Activated CD4-positive, alpha-beta T cell treated with anti-CD3 and anti-CD28 coated beads for 36 hours (primary cell): ENCODE measurements around the gene TMEM141. TPM values are rescaled to one million over a fixed set of nuclear protein-coding genes. Genes with fewer than 3 reads are reported as not detected.
"Not testable (repeated sequence)": the region's sequence is repeated elsewhere in the genome, so short reads cannot be mapped to it uniquely, and the experiment has no call there.

Source experiments
- ATAC-seq: fragments of 200-7000 bp; cut with Tn5 transposase; one replicate; pipeline ENCODE4 v1.10.0; 2021; ENCODE audit warnings: mild to moderate bottlenecking, moderate library complexity
- CTCF ChIA-PET: fragments of 350-600 bp; sonication (Branson Sonifier 250); formaldehyde crosslinking; loops from one replicate; lab custom pipeline; 2021; ENCODE audit warnings: antibody characterized with exemption; lab: Charles Lee
- POLR2A ChIA-PET: fragments of 350-600 bp; sonication (Branson Sonifier 250); formaldehyde crosslinking; loops from one replicate; lab custom pipeline; 2021; ENCODE audit warnings: antibody characterized with exemption, inconsistent platforms; lab: Charles Lee
- DNase-seq: peaks from one replicate; pipeline ENCODE4 v3.0.0-alpha.2; 2020
- H3K27ac Mint-ChIP-seq: one replicate; pipeline ENCODE4 v1.8.0; 2021; ENCODE audit warnings: mixed read lengths
- H3K27me3 Mint-ChIP-seq: one replicate; pipeline ENCODE4 v1.8.0; 2021; ENCODE audit warnings: mixed read lengths
- H3K36me3 Mint-ChIP-seq: one replicate; pipeline ENCODE4 v1.8.0; 2021; ENCODE audit warnings: low read depth, mixed read lengths
- H3K4me1 Mint-ChIP-seq: one replicate; pipeline ENCODE4 v1.8.0; 2021; ENCODE audit warnings: mixed read lengths
- H3K4me3 Mint-ChIP-seq: one replicate; pipeline ENCODE4 v1.8.0; 2021; ENCODE audit warnings: mild to moderate bottlenecking, moderate library complexity, mixed read lengths
- H3K9me3 Mint-ChIP-seq: one replicate; pipeline ENCODE4 v1.8.0; 2021; ENCODE audit warnings: low read depth, mixed read lengths
- intact Hi-C, 2 experiments: fragments of 100-400 bp; cut with DNase I in 1 of 2; cut with micrococcal nuclease in 1 of 2; formaldehyde crosslinking; loops; one replicate each; pipeline versions ENCODE4 v1.14.2 to v1.15.1; 2022 to 2024; cut with DNase I, micrococcal nuclease
- total RNA-seq, 2 experiments: library from RNA; stranded (reverse); gene quantifications; one replicate each; pipeline ENCODE4 v1.2.3, GENCODE V29; 2021

Gene TMEM141
- total RNA-seq, 2 experiments from 2014 or later: 30.9 to 47.1 TPM

DNA sequence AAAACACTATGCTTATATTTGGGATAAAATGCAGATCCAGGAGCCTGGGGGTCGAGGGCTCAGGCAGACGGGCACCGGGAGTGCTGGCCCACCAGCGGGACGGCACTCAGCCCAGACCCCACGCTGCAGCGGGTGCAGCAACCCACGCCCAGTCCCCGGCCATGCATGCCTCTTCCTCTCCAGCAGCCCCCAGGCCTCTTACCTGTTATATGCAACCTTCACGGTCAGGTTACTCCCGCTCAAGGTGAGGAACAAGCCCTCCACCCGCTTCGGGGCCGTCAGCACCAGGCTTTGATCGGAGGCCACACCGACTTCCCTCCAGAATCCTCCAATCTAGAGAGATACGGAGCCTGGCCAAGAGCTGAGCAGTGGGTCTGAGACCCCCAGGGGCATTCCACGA is 34.3 kb upstream of the TMEM141 start:
- POLR2A ChIA-PET: no interaction called here
- intact Hi-C loops: no loop called here
- Mint-ChIP-seq H3K4me1 (no peaks in the 10 kb centered on the region), H3K27me3 (peaks cover 16% of the 10 kb centered on the region), H3K27ac (no peak overlapping the region), H3K36me3 (peaks cover 8% of the 10 kb centered on the region), H3K4me3 (no peak overlapping the region), H3K9me3 (peaks cover 18% of the 10 kb centered on the region)
- no peak for ATAC-seq
- DNase-seq: no peak
- CTCF ChIA-PET: interaction anchor here (1.5 kb wide), 1 partner anchor 21 kb away, joined by 8 read pairs; no protein-coding TSS in a partner anchor

DNA sequence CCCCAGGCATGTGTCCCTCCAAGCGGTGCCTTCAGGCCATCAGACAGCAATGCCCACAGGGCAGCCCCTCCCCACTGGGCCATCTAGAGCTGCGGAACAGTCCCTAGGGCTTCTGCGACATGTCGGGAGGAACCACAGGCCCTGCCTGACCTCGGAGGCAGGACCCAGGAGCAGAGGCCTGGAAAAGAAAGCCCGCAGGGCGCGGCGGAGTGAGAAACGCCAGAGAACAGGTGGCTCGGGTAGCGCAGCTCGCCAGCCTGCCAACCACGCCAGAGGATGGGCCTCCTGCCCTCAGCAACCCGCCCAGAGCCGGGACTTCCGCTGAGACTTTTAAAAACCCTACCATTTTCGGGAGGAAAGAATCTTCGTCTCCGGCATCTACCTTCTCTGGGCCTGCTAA is 33.8 kb upstream of the TMEM141 start:
- Mint-ChIP-seq H3K27ac (no peak overlapping the region), H3K4me1 (no peaks in the 10 kb centered on the region), H3K9me3 (peaks cover 14% of the 10 kb centered on the region), H3K36me3 (peaks cover 6% of the 10 kb centered on the region), H3K4me3 (no peak overlapping the region), H3K27me3 (peaks cover 13% of the 10 kb centered on the region)
- no peak for DNase-seq
- ChIA-PET POLR2A (no interaction called here), CTCF (interaction anchor here (0.6 to 1.5 kb wide), 5 partner anchors 20 to 479 kb away, joined by 3 to 8 read pairs (median 3); no protein-coding TSS in a partner anchor)
- intact Hi-C loops: no loop called here
- ATAC-seq: no peak

- H3K27me3 Mint-ChIP-seq: peaks cover 9% of the 10 kb centered on the region
- ChIA-PET CTCF (interaction anchor here (0.6 to 1.5 kb wide), 7 partner anchors 9 to 479 kb away, joined by 3 to 8 read pairs (median 3); no protein-coding TSS in a partner anchor), POLR2A (no interaction called here)
- DNase-seq (no peak), ATAC-seq (no peak)
- H3K27ac Mint-ChIP-seq: no peak overlapping the region
- no peaks in the 10 kb centered on the region for H3K4me1 Mint-ChIP-seq
- intact Hi-C loops: no loop called here
- H3K36me3 Mint-ChIP-seq: peaks cover 2% of the 10 kb centered on the region
- no peak overlapping the region for H3K4me3 Mint-ChIP-seq
- peaks cover 11% of the 10 kb centered on the region for H3K9me3 Mint-ChIP-seq
Measured at GRCh38 chr9:136757751-136758140, 33.4 kb upstream of the TMEM141 start.

GRCh38 chr9:136759001-136759400 is 32.1 kb upstream of the TMEM141 start:
- Mint-ChIP-seq H3K4me1 (no peaks in the 10 kb centered on the region), H3K27me3 (peaks cover 9% of the 10 kb centered on the region), H3K9me3 (peaks cover 11% of the 10 kb centered on the region), H3K36me3 (peaks cover 2% of the 10 kb centered on the region), H3K4me3 (no peak overlapping the region), H3K27ac (no peak overlapping the region)
- intact Hi-C loops: no loop called here
- ChIA-PET CTCF (interaction anchor here (0.6 to 1.6 kb wide), 4 partner anchors 8 to 276 kb away, joined by 3 to 4 read pairs (median 4); no protein-coding TSS in a partner anchor), POLR2A (no interaction called here)
- ATAC-seq (no peak), DNase-seq (no peak)

GRCh38 chr9:136759436-136760325 is 31.5 kb upstream of the TMEM141 start:
- no peak for ATAC-seq
- POLR2A ChIA-PET: no interaction called here
- Mint-ChIP-seq H3K4me1 (no peaks in the 10 kb centered on the region), H3K4me3 (no peak overlapping the region), H3K27me3 (peaks cover 9% of the 10 kb centered on the region), H3K27ac (no peak overlapping the region), H3K9me3 (peaks cover 11% of the 10 kb centered on the region), H3K36me3 (peaks cover 2% of the 10 kb centered on the region)
- CTCF ChIA-PET: interaction anchor here (0.6 to 1.6 kb wide), 5 partner anchors 9 to 276 kb away, joined by 3 to 4 read pairs (median 4); no protein-coding TSS in a partner anchor
- intact Hi-C loops: no loop called here
- DNase-seq: no peak

GRCh38 chr9:136760424-136760823 is 30.7 kb upstream of the TMEM141 start:
- H3K9me3 Mint-ChIP-seq: peaks cover 9% of the 10 kb centered on the region
- POLR2A ChIA-PET: no interaction called here
- no peaks in the 10 kb centered on the region for H3K4me1 Mint-ChIP-seq
- H3K27ac Mint-ChIP-seq: no peak overlapping the region
- CTCF ChIA-PET: interaction anchor here (0.6 to 1.6 kb wide), 5 partner anchors 10 to 1256 kb away, joined by 3 to 4 read pairs (median 4); no protein-coding TSS in a partner anchor
- H3K27me3 Mint-ChIP-seq: peaks cover 9% of the 10 kb centered on the region
- no peak overlapping the region for H3K4me3 Mint-ChIP-seq
- intact Hi-C loops: no loop called here
- ATAC-seq (no peak), DNase-seq (no peak)
- peaks cover 2% of the 10 kb centered on the region for H3K36me3 Mint-ChIP-seq

DNA sequence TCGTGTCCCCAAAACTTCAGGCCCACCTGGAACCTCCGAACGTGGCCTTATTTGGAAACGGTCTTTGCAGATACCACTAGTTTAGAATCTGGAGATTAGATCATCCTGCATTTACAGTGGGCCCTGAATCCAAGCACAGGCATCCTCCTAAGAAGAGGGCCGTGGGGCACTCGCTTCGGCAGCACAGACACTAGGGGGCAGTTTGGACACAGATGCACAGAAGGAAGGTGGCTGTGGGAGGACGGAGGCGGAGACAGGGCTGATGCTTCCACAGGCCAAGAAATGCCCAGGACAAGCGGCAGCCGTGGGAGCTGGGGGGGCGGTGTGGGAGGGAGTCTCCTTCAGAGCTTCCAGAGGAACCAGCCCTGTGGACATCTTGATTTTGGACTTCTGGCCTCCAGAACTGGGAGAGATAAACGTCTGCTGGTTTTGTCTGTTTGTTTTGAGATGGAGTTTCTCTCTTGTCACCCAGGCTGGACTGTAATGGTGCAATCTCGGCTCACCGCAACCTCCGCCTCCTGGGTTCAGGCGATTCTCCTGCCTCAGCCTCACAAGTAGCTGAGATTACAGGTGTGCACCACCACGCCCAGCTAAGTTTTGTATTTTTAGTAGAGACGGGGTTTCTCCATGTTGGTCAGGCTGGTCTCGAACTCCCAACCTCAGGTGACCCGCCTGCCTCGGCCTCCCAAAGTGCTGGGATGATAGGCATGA is 30.2 kb upstream of the TMEM141 start:
- H3K27me3 Mint-ChIP-seq, H3K36me3 Mint-ChIP-seq, H3K4me1 Mint-ChIP-seq, H3K9me3 Mint-ChIP-seq, H3K4me3 Mint-ChIP-seq, intact Hi-C loops, H3K27ac Mint-ChIP-seq: not testable (repeated sequence)
- DNase-seq: peak; percentile 58
- ChIA-PET POLR2A (interaction anchor here (0.6 kb wide), 1 partner anchor 10 kb away, joined by 3 read pairs; no protein-coding TSS in a partner anchor), CTCF (interaction anchor here (0.7 to 1.6 kb wide), 3 partner anchors 10 to 1257 kb away, joined by 3 to 4 read pairs (median 4); no protein-coding TSS in a partner anchor)
- ATAC-seq: peak; percentile 34

GRCh38 chr9:136761545-136761981 is 29.6 kb upstream of the TMEM141 start:
- Mint-ChIP-seq H3K9me3 (no peaks in the 10 kb centered on the region), H3K4me3 (no peak overlapping the region), H3K36me3 (no peaks in the 10 kb centered on the region), H3K4me1 (peaks cover 5% of the 10 kb centered on the region), H3K27me3 (peaks cover 2% of the 10 kb centered on the region), H3K27ac (no peak overlapping the region)
- intact Hi-C loops: no loop called here
- ChIA-PET CTCF (no interaction called here), POLR2A (interaction anchor here (0.6 kb wide), 1 partner anchor 10 kb away, joined by 3 read pairs; no protein-coding TSS in a partner anchor)
- DNase-seq: no peak
- no peak for ATAC-seq

DNA sequence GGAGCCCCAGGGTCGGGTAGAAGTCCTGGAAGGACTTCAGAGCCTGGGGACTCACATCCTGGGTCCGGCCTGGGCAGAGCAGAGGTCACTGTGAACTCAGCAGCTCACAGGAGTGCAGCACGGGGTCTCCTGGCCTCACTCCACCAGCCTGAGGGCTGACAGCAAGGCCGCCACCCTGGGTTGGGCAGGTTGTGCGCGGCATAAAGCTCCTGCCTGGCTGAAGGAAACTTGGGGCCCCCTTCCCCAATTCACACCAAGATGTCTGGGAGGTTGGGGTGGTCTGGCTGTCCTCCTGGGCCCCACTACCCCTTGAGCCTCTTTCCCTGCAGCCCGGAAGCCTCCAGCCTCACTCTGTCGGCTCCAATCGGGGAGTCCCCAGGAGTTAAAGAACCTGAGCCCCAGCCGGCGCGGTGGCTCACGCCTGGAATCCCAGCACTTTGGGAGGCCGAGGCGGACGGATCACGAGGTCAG is 28.9 kb upstream of the TMEM141 start:
- H3K36me3 Mint-ChIP-seq: no peaks in the 10 kb centered on the region

DNA sequence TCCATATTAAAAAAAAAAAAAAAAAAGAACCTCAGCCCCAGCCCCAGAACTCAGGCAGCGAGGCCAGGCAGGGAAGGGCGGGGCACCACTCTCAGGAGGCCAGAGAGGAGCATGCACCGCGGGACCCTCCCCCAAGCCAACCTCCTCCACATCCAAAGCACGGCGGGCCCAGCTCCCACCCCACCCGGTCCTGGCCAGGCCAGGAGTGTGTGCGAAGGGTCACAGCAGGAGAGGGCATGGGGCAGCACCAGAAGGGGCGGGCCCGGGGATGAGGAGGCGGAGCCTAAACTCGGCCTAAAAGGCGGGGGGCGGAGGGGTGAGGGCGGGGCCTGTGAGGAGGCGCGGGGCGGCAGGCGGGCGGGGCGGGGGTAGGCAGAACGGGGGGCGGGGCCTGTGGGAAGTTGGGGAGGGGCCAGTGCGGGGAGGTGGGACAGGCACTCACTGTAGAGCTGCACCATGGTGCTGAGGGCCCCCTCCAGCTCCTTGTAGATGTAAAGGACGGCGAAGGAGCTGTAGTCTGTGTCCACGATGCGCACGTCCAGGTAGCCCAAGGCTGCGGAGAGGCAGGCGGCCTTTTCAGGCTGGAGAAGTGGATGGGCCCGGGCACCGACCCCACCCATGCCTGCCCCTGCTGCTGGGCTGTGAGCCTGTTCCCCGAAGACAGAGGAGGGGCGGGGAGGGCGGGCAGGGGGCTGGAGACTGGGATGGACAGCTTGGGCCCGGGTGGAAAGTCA is 28.1 kb upstream of the TMEM141 start:
- ChIA-PET CTCF (no interaction called here), POLR2A (no interaction called here)
- Mint-ChIP-seq H3K27ac (no peak overlapping the region), H3K4me1 (peaks cover 17% of the 10 kb centered on the region), H3K27me3 (peaks cover 9% of the 10 kb centered on the region), H3K4me3 (no peak overlapping the region), H3K36me3 (no peaks in the 10 kb centered on the region), H3K9me3 (no peaks in the 10 kb centered on the region)
- peak; percentile 77 for DNase-seq
- peak; percentile 26 for ATAC-seq
- intact Hi-C loops: no loop called here

More for the DNA sequence above, 28.9 kb upstream of the TMEM141 start:
- H3K9me3 Mint-ChIP-seq: no peaks in the 10 kb centered on the region
- intact Hi-C loops: no loop called here
- peaks cover 6% of the 10 kb centered on the region for H3K27me3 Mint-ChIP-seq
- CTCF ChIA-PET: no interaction called here
- peaks cover 12% of the 10 kb centered on the region for H3K4me1 Mint-ChIP-seq
- H3K27ac Mint-ChIP-seq: no peak overlapping the region
- H3K4me3 Mint-ChIP-seq: no peak overlapping the region
- POLR2A ChIA-PET: no interaction called here
- ATAC-seq (no peak), DNase-seq (no peak)
